ENCODE results near the gene ITPRID2. TPM values are rescaled to one million over a fixed set of nuclear protein-coding genes. Genes with fewer than 3 reads are reported as not detected.

ITPRID2 gene
- total and polyA plus RNA-seq, 2 experiments from 2014 or later: 15.9 to 66.5 TPM

DNA sequence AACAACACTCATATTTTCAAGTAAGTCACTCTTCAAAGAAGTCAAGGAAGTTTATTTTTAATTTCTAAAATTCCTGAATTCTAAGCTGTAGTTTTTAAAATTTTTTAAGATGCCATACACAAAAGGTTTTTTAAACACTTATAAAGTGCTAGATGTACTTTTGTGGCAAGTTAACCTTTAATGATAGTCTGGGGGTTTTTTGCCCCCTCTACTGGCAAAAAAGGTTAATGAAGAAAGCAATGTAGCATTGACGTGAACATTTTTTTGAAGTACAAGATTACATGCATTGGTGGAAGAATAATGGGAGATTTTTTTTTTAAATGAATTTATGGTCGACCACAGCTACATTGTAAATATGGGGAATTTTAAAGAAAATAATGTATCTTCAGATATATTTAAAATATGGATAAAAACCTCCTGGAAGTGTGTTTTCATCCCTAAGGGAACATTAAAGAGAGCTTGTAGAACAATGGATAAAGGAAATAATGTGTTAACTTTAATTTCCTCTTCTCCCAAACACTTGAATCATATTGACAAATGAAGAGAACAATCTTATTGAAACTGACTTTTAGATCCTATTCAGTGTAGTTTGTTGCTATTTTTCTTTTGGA lies 12.6 kb downstream of the ITPRID2 start:
- peak; percentile 52 to 63 for DNase-seq (ENCODE audit: low read depth in 1 of 2, low spot score in 1 of 2)
- no peaks in the 10 kb centered on the region for H3K9me3 ChIP-seq (ENCODE audit: low read depth)
- TF ChIP-seq, protein P1, sequence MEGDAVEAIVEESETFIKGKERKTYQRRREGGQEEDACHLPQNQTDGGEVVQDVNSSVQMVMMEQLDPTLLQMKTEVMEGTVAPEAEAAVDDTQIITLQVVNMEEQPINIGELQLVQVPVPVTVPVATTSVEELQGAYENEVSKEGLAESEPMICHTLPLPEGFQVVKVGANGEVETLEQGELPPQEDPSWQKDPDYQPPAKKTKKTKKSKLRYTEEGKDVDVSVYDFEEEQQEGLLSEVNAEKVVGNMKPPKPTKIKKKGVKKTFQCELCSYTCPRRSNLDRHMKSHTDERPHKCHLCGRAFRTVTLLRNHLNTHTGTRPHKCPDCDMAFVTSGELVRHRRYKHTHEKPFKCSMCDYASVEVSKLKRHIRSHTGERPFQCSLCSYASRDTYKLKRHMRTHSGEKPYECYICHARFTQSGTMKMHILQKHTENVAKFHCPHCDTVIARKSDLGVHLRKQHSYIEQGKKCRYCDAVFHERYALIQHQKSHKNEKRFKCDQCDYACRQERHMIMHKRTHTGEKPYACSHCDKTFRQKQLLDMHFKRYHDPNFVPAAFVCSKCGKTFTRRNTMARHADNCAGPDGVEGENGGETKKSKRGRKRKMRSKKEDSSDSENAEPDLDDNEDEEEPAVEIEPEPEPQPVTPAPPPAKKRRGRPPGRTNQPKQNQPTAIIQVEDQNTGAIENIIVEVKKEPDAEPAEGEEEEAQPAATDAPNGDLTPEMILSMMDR (IDR thresholded peaks at IDR 0.05; ENCODE audit: low read depth, low read length): peak; percentile 57
- H3K27me3 ChIP-seq: no peaks in the 10 kb centered on the region
- no peak overlapping the region for H3K4me3 ChIP-seq
- H3K36me3 ChIP-seq: peaks cover 48% of the 10 kb centered on the region
- H3K27ac ChIP-seq: no peak overlapping the region
- no peaks in the 10 kb centered on the region for H3K4me1 ChIP-seq (ENCODE audit: low read depth)

DNA sequence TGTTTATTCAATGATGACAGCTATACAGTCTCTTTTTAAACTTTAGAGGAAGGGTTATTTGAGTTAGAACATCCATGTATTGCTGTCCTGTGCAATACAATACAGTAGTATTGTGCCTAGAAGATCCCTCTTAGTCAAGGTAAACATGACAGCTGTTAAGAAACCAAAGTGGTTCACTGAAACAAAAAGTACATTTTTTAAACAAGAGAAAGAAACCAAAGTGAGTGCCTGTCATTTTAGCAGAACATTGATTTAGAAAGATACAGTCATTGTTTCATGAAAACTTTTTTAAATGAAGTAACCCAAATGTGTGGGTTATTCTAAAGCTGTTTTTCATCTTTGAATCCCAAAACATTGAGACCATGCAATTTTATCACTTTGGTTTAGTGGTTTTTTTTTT lies 15.5 kb downstream of the ITPRID2 start:
- no peak for DNase-seq (ENCODE audit: low read depth in 1 of 2, low spot score in 1 of 2)
- Histone ChIP-seq H3K4me3 (no peak overlapping the region), H3K4me1 (ENCODE audit: low read depth) (no peaks in the 10 kb centered on the region), H3K27me3 (no peaks in the 10 kb centered on the region), H3K36me3 (peaks cover 37% of the 10 kb centered on the region), H3K27ac (no peak overlapping the region), H3K9me3 (ENCODE audit: low read depth) (no peaks in the 10 kb centered on the region)
- TF ChIP-seq, protein P1 (IDR thresholded peaks at IDR 0.05; ENCODE audit: low read depth, low read length): no peak

DNA sequence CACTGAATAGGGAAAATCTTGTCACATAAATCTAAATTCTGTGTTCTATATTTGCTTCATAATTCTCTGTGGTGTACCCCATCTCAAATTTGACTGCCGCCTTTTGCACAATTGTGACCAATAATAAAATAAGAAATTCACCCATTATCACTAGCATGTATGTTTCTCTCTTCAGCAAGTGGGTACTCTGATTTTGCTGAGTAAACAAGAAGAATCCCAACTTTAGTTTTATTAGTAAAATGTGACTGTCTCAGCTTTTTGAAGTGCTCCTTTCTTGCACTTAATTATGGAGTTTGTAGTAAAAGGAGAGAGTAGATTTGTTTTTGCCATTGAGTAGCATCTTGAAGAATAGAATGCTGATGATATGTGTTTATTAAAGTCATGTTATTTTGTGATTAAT lies 16.1 kb downstream of the ITPRID2 start:
- Histone ChIP-seq H3K27ac (no peak overlapping the region), H3K4me1 (ENCODE audit: low read depth) (no peaks in the 10 kb centered on the region), H3K4me3 (no peak overlapping the region), H3K36me3 (peaks cover 36% of the 10 kb centered on the region), H3K27me3 (no peaks in the 10 kb centered on the region), H3K9me3 (ENCODE audit: low read depth) (no peaks in the 10 kb centered on the region)
- TF ChIP-seq, protein P1 (IDR thresholded peaks at IDR 0.05; ENCODE audit: low read depth, low read length): no peak
- DNase-seq (ENCODE audit: low read depth in 1 of 2, low spot score in 1 of 2): no peak

DNA sequence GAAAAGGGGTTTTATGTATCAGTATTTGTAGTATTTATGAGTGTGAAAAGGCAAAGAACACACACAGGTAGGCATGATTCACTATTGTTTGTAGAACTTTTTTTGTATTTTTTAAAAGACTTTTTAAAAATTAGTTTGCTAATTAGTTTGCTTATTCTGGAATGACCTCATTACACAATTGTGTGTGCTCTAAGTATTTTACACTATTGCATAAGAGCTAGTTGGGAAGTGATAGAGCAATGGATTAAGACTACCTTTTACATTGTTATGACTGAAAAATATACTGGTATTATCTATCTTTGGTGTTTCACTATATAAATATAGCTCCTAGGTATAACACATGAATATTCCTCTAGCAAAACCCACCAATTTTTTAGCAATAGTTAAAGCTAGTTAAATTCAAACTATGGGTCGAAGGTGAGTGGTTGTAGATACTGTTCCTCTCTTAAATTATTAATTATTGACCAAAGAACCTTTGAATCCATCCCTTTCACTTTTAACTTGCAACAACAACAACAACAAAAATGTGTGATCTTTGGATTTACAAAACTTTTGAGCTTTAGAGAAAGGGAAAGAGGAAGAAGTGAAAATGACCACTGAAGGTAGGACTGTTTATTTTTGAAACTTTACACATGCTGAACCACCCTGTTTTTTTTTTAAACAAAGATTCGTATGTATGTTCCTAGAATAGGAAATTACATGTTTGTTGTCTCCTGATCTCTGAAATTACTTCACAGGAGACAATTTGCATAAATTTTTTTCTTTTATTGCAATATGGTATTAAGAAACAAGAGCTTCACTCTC lies 18.7 kb downstream of the ITPRID2 start:
- Histone ChIP-seq H3K4me3 (no peak overlapping the region), H3K27me3 (no peaks in the 10 kb centered on the region), H3K27ac (no peak overlapping the region), H3K9me3 (ENCODE audit: low read depth) (no peaks in the 10 kb centered on the region), H3K36me3 (peaks cover 50% of the 10 kb centered on the region), H3K4me1 (ENCODE audit: low read depth) (no peaks in the 10 kb centered on the region)
- no peak for DNase-seq (ENCODE audit: low read depth in 1 of 2, low spot score in 1 of 2)
- TF ChIP-seq, protein P1 (IDR thresholded peaks at IDR 0.05; ENCODE audit: low read depth, low read length): no peak

DNA sequence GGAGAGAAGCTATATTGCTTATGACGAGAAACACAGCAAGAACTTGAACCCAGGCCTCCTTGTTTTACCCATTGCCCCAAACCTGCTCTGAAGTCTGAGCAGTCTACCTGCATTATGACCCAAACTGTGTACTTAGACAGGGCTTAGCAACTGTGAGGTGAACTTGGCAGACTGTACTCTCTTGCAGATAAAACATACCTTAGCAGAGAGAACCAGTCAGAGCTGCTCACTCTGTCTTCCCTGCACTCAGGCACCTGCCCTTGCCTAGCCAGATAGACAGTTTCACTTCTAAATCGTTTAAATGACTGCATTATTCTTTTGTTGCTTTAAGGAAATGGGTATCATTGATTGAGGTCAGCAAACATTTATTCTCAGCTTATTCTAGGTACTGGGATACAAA lies 20.3 kb downstream of the ITPRID2 start:
- TF ChIP-seq, protein P1 (IDR thresholded peaks at IDR 0.05; ENCODE audit: low read depth, low read length): no peak
- Histone ChIP-seq H3K27ac (no peak overlapping the region), H3K4me3 (no peak overlapping the region), H3K36me3 (peaks cover 53% of the 10 kb centered on the region), H3K4me1 (ENCODE audit: low read depth) (no peaks in the 10 kb centered on the region), H3K27me3 (no peaks in the 10 kb centered on the region), H3K9me3 (ENCODE audit: low read depth) (no peaks in the 10 kb centered on the region)
- DNase-seq (ENCODE audit: low read depth in 1 of 2, low spot score in 1 of 2): no peak

All from cardiac muscle cell (in vitro differentiated cells and primary cell).